ENCODE measurements around the gene NCKAP5. TPM values are rescaled to one million over a fixed set of nuclear protein-coding genes. Genes with fewer than 3 reads are reported as not detected.
A peak's percentile ranks its signal among the peaks of the same experiment; 100 is the strongest.

Gene NCKAP5
- total and polyA plus RNA-seq, 4 donors: 0.57 to 2.8 (median 2.4) TPM

DNA sequence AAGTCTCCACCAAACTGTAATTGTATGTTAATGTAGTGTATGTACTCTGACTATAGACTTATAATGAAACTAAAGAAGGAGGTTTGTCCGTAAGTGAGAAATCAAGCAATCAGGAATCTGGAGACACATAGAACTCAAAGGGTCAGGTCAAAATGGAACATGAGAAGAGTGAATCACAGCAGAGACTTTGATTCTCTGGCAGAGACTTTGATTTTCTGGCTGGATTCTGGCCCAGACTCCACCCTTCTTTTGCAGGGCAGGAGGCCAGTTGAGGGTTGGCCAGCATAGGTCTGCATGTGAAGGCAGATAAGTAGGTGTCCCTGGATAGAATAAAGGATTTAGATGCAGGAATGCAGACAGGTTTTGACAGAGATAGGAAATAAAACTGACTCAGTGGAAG is 11.0 kb upstream of the NCKAP5 start:
- Histone ChIP-seq H3K4me3 (ENCODE audit: low read depth in 1 of 3, low read length in 3 of 3) (no peak overlapping the region), H3K9ac (ENCODE audit: low read depth in 1 of 2, low read length in 2 of 2) (no peak overlapping the region), H3K4me1 (ENCODE audit: control insufficient read depth in 4 of 4, insufficient read depth in 4 of 4, low read length in 3 of 4) (peaks cover 8 to 19% (median 13%) of the 10 kb centered on the region in 4 donors), H3K27ac (ENCODE audit: low read depth in 1 of 2, low read length in 2 of 2) (peak overlapping the region; percentile 61 to 72), H3K27me3 (ENCODE audit: control insufficient read depth in 4 of 4, insufficient read depth in 4 of 4, low read length in 3 of 4) (no peaks in the 10 kb centered on the region), H3K9me3 (ENCODE audit: control insufficient read depth in 4 of 4, low read length in 3 of 4) (no peaks in the 10 kb centered on the region), H3K36me3 (ENCODE audit: control insufficient read depth in 4 of 4, insufficient read depth in 3 of 4, low read depth in 1 of 4, low read length in 3 of 4) (no peaks in the 10 kb centered on the region)
- 27% methylated on average over 1 of the region's 1 CpG for WGBS
- DNase-seq (ENCODE audit: low spot score): no peak
- TF ChIP-seq FOXA2 (IDR thresholded peaks at IDR 0.05): peak; percentile 14
- TF ChIP-seq, protein P1, sequence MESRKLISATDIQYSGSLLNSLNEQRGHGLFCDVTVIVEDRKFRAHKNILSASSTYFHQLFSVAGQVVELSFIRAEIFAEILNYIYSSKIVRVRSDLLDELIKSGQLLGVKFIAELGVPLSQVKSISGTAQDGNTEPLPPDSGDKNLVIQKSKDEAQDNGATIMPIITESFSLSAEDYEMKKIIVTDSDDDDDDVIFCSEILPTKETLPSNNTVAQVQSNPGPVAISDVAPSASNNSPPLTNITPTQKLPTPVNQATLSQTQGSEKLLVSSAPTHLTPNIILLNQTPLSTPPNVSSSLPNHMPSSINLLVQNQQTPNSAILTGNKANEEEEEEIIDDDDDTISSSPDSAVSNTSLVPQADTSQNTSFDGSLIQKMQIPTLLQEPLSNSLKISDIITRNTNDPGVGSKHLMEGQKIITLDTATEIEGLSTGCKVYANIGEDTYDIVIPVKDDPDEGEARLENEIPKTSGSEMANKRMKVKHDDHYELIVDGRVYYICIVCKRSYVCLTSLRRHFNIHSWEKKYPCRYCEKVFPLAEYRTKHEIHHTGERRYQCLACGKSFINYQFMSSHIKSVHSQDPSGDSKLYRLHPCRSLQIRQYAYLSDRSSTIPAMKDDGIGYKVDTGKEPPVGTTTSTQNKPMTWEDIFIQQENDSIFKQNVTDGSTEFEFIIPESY (IDR thresholded peaks at IDR 0.05): no peak
- peak; percentile 75 to 88 for TF ChIP-seq JUND (IDR thresholded peaks at IDR 0.05)
- TF ChIP-seq, protein P2, sequence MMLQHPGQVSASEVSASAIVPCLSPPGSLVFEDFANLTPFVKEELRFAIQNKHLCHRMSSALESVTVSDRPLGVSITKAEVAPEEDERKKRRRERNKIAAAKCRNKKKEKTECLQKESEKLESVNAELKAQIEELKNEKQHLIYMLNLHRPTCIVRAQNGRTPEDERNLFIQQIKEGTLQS (IDR thresholded peaks at IDR 0.05): peak; percentile 46
- no peak for TF ChIP-seq REST (IDR thresholded peaks at IDR 0.05)
- peak; percentile 63 for TF ChIP-seq YY1 (IDR thresholded peaks at IDR 0.05)
- no peak for TF ChIP-seq TAF1 (conservative IDR thresholded peaks at IDR 0.05)
- peak; percentile 51 to 57 for TF ChIP-seq RAD21 (IDR thresholded peaks at IDR 0.05)
- TF ChIP-seq CTCF (IDR thresholded peaks at IDR 0.05; ENCODE audit: low read depth, low read length, missing input control): no peak
- TF ChIP-seq HNF4G (IDR thresholded peaks at IDR 0.05): peak; percentile 64
- TF ChIP-seq HNF4A (conservative IDR thresholded peaks at IDR 0.05): peak; percentile 92 to 94
- TF ChIP-seq MAX (IDR thresholded peaks at IDR 0.05): peak; percentile 41
- peak; percentile 75 for TF ChIP-seq SP1 (IDR thresholded peaks at IDR 0.05)
- no peak for TF ChIP-seq FOXA1 (IDR thresholded peaks at IDR 0.05)
- peak; percentile 64 to 79 for TF ChIP-seq RXRA (IDR thresholded peaks at IDR 0.05)
- peak; percentile 35 for TF ChIP-seq NR2F2 (IDR thresholded peaks at IDR 0.05)

DNA sequence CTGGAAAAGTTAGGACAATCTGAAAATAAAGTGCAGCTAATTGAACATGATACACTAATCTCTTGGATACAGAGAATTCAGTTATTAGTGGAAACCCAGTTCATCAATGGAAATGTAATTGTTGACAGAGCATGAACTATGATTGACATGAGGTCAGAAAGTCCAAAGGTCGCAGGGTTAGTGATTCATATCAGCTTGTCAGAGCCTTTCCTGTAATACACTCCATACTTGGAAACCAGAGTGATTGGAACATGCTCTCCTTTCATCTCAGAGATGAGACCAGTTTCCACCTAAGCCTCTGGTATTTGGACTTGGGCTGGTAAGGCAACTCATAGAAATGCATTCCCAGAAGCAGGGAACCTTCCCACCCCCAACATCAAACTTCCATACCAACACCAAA is 8.5 kb upstream of the NCKAP5 start:
- WGBS: 27% methylated on average over 1 of the region's 1 CpG
- TF ChIP-seq HNF4G (IDR thresholded peaks at IDR 0.05) (peak; percentile 75), HNF4A (conservative IDR thresholded peaks at IDR 0.05) (peak; percentile 82 to 91), RXRA (IDR thresholded peaks at IDR 0.05) (peak; percentile 76 to 78), FOXA2 (IDR thresholded peaks at IDR 0.05) (peak; percentile 29), FOXA1 (IDR thresholded peaks at IDR 0.05) (no peak), RAD21 (IDR thresholded peaks at IDR 0.05) (peak in 1 of 2 donors; percentile 17), YY1 (IDR thresholded peaks at IDR 0.05) (peak; percentile 25), CTCF (IDR thresholded peaks at IDR 0.05; ENCODE audit: low read depth, low read length, missing input control) (no peak), NR2F2 (IDR thresholded peaks at IDR 0.05) (peak; percentile 81), JUND (IDR thresholded peaks at IDR 0.05) (peak; percentile 73 to 74), REST (IDR thresholded peaks at IDR 0.05) (peak; percentile 55)
- TF ChIP-seq, protein P2 (IDR thresholded peaks at IDR 0.05): peak; percentile 41

More for the DNA sequence above, 8.5 kb upstream of the NCKAP5 start:
- H3K27me3 ChIP-seq (ENCODE audit: control insufficient read depth in 4 of 4, insufficient read depth in 4 of 4, low read length in 3 of 4): no peaks in the 10 kb centered on the region
- peaks cover 8 to 19% (median 13%) of the 10 kb centered on the region in 4 donors for H3K4me1 ChIP-seq (ENCODE audit: control insufficient read depth in 4 of 4, insufficient read depth in 4 of 4, low read length in 3 of 4)
- no peak overlapping the region for H3K4me3 ChIP-seq (ENCODE audit: low read depth in 1 of 3, low read length in 3 of 3)
- no peak for DNase-seq (ENCODE audit: low spot score)
- no peaks in the 10 kb centered on the region for H3K36me3 ChIP-seq (ENCODE audit: control insufficient read depth in 4 of 4, insufficient read depth in 3 of 4, low read depth in 1 of 4, low read length in 3 of 4)
- H3K9ac ChIP-seq (ENCODE audit: low read depth in 1 of 2, low read length in 2 of 2): no peak overlapping the region
- H3K9me3 ChIP-seq (ENCODE audit: control insufficient read depth in 4 of 4, low read length in 3 of 4): no peaks in the 10 kb centered on the region
- H3K27ac ChIP-seq (ENCODE audit: low read depth in 1 of 2, low read length in 2 of 2): peak overlapping the region in 1 of 2 donors; percentile 59
